HL-60 (cell line): Measurements from ENCODE around the gene RPS6KL1.

Source experiments
- DNase-seq, 2 experiments: peaks; one replicate each; pipeline ENCODE4 v3.0.0-alpha.2; 2010 to 2020; ENCODE audit warnings: low read depth in 1 of 2, low spot score in 1 of 2
- H3K27ac ChIP-seq: fragments of 250-450 bp; sonication (Bioruptor Pico); replicated peaks from 2 replicates; pipeline ENCODE4 v1.5.1; 2020; ENCODE audit warnings: mild to moderate bottlenecking, moderate library complexity
- H3K27me3 ChIP-seq: fragments of 250-450 bp; sonication (Bioruptor Pico); 2 replicates; pipeline ENCODE4 v1.5.1; 2021; ENCODE audit warnings: mild to moderate bottlenecking, moderate library complexity; ENCODE audit not compliant: insufficient read depth, poor library complexity, severe bottlenecking
- H3K4me3 ChIP-seq: replicated peaks from 2 replicates; pipeline ENCODE4 v1.5.1; 2011; ENCODE audit warnings: mild to moderate bottlenecking, control low read depth, low read length; ENCODE audit not compliant: insufficient read depth
- CTCF ChIP-seq: IDR thresholded peaks from one replicate; pipeline ENCODE4 v1.5.1; 2011; ENCODE audit warnings: low read length, control low read depth, inconsistent platforms; ENCODE audit not compliant: insufficient read depth
- GABPA ChIP-seq: IDR thresholded peaks from 2 replicates; pipeline ENCODE4 v1.6.1; 2012; ENCODE audit warnings: low read depth
- POLR2AphosphoS5 ChIP-seq: IDR thresholded peaks from 2 replicates; pipeline ENCODE4 v1.6.1; 2012; ENCODE audit warnings: low read depth
- SPI1 ChIP-seq: IDR thresholded peaks from 2 replicates; pipeline ENCODE4 v1.6.1; 2012; ENCODE audit warnings: low read depth, mild to moderate bottlenecking, borderline replicate concordance
- TF ChIP-seq, protein P1 (sequence below): IDR thresholded peaks from 2 replicates; pipeline ENCODE4 v1.6.1; 2012; ENCODE audit warnings: low read depth; ENCODE audit not compliant: insufficient replicate concordance

RPS6KL1 gene

GRCh38 chr14:74952180-74952665 lies 29.2 kb upstream of the RPS6KL1 start:
- Histone ChIP-seq H3K4me3 (no peak overlapping the region), H3K27me3 (no peaks in the 10 kb centered on the region), H3K27ac (no peak overlapping the region)
- TF ChIP-seq GABPA (no peak), CTCF (no peak), POLR2AphosphoS5 (no peak)
- TF ChIP-seq, protein P1, sequence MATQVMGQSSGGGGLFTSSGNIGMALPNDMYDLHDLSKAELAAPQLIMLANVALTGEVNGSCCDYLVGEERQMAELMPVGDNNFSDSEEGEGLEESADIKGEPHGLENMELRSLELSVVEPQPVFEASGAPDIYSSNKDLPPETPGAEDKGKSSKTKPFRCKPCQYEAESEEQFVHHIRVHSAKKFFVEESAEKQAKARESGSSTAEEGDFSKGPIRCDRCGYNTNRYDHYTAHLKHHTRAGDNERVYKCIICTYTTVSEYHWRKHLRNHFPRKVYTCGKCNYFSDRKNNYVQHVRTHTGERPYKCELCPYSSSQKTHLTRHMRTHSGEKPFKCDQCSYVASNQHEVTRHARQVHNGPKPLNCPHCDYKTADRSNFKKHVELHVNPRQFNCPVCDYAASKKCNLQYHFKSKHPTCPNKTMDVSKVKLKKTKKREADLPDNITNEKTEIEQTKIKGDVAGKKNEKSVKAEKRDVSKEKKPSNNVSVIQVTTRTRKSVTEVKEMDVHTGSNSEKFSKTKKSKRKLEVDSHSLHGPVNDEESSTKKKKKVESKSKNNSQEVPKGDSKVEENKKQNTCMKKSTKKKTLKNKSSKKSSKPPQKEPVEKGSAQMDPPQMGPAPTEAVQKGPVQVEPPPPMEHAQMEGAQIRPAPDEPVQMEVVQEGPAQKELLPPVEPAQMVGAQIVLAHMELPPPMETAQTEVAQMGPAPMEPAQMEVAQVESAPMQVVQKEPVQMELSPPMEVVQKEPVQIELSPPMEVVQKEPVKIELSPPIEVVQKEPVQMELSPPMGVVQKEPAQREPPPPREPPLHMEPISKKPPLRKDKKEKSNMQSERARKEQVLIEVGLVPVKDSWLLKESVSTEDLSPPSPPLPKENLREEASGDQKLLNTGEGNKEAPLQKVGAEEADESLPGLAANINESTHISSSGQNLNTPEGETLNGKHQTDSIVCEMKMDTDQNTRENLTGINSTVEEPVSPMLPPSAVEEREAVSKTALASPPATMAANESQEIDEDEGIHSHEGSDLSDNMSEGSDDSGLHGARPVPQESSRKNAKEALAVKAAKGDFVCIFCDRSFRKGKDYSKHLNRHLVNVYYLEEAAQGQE, result no peak
- DNase-seq, result no peak

DNA sequence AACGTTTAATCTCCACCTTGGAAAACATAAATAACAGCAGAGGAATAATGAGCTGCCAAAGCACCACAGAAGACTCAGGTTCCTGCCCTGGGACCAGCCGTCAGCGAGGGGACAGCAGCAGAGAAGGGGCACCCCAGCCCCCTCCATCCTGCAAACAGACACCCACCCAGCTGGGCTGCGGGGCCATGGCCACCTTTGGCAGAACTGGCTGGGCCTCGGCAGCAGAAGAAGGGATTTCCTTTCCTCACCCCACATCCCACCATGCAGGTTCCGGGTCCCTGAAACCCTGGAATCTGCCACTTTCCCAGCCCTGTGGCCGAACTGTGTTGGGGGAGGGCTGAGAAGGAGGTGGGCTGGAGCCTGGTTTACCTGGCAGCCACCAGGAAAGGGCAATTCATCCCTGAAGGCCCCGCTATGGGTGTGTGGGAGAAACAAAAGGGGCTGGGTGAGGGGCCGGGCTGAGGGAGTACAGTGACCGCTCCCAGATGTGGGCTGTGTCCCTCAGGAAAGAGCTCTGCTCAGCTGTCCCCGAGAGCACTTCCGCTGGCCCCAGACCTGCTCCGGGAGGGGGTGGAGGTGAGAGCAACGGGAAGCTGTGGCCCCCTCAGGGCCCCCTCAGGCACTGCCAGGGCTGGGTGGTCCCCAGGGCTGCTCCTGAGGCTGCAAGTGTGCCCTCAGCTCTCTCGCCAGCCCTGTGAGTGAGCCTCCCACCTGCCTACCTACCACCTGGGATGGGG lies 28.6 kb upstream of the RPS6KL1 start:
- no peaks in the 10 kb centered on the region for H3K27me3 ChIP-seq
- no peak for DNase-seq
- H3K27ac ChIP-seq, result no peak overlapping the region
- TF ChIP-seq, protein P1, result no peak
- TF ChIP-seq POLR2AphosphoS5 (no peak), SPI1 (no peak), CTCF (no peak), GABPA (no peak)
- no peak overlapping the region for H3K4me3 ChIP-seq

GRCh38 chr14:74950795-74951442 lies 27.9 kb upstream of the RPS6KL1 start:
- Histone ChIP-seq H3K4me3 (no peak overlapping the region), H3K27me3 (no peaks in the 10 kb centered on the region), H3K27ac (no peak overlapping the region)
- no peak for DNase-seq
- TF ChIP-seq GABPA (no peak), POLR2AphosphoS5 (no peak)

DNA sequence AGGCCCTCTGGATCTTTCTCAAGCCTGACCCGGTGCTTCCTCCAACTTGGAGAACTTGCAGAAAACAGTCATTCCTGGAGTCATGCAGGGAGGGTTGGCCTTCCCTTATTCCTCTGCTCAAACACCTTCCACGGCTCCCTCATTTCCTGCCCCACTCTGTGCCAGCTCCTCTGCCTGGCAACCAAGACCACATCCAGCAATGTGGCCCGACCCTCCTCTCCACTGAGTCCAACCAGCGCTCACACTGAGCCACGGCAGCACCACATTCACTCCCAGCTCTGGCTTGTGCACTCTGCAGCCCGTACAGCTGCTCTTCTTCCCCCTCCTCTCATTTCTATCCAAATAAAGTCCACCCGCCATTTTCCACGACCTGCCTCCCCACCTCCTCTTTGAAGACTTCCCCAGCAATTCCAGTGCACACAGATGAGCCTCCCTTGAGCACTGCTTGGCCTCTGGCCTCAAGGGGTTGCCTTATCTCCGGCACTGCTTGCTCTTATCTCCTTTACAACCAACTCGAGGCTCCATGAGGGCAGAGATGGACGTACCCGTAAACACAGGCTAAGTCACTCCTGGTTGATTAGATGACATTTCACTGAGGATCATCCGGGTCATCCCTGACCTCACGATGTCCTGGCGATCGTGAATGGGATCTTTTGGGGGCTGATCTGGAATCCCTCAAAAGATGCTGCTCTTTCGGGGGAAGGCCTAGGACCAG lies 27.0 kb upstream of the RPS6KL1 start:
- Histone ChIP-seq H3K4me3 (no peak overlapping the region), H3K27ac (no peak overlapping the region), H3K27me3 (no peaks in the 10 kb centered on the region)
- TF ChIP-seq GABPA, result no peak
- no peak for TF ChIP-seq SPI1
- no peak for TF ChIP-seq CTCF
- no peak for TF ChIP-seq POLR2AphosphoS5
- TF ChIP-seq, protein P1, result no peak
- no peak for DNase-seq
